HG02870 (cell line): ENCODE measurements around the gene TMTC4.

ENCODE experiments used
- ATAC-seq: cut with Tn5 transposase; IDR thresholded peaks from one replicate; pipeline ENCODE4 v1.9.1; 2021; ENCODE audit warnings: mild to moderate bottlenecking, moderate library complexity; ENCODE audit not compliant: unreplicated experiment

The TMTC4 gene

GRCh38 chr13:100667894-100668293 lies 6.7 kb downstream of the TMTC4 start:
- no peak for ATAC-seq

GRCh38 chr13:100666124-100666523 lies 8.5 kb downstream of the TMTC4 start:
- ATAC-seq: no peak

- no peak for ATAC-seq
These were observed 9.2 kb downstream of the TMTC4 start for GRCh38 chr13:100665403-100665802.

- no peak for ATAC-seq
These were observed 10.3 kb downstream of the TMTC4 start for GRCh38 chr13:100664171-100664900.

GRCh38 chr13:100662468-100663211 lies 12.0 kb downstream of the TMTC4 start:
- no peak for ATAC-seq

GRCh38 chr13:100660761-100661160 lies 13.8 kb downstream of the TMTC4 start:
- no peak for ATAC-seq

- ATAC-seq: no peak
These were observed 15.0 kb downstream of the TMTC4 start for GRCh38 chr13:100659578-100659977.

GRCh38 chr13:100658363-100658762 lies 16.2 kb downstream of the TMTC4 start:
- ATAC-seq: peak; percentile 79

- ATAC-seq: no peak
These were observed 16.7 kb downstream of the TMTC4 start for GRCh38 chr13:100657881-100658315.

GRCh38 chr13:100652510-100652909 lies 22.1 kb downstream of the TMTC4 start:
- ATAC-seq: no peak

GRCh38 chr13:100650326-100650725 lies 24.3 kb downstream of the TMTC4 start:
- ATAC-seq: no peak

GRCh38 chr13:100648354-100648753 lies 26.2 kb downstream of the TMTC4 start:
- no peak for ATAC-seq

- ATAC-seq: no peak
These were observed 27.7 kb downstream of the TMTC4 start for GRCh38 chr13:100646871-100647270.

GRCh38 chr13:100646030-100646673 lies 28.4 kb downstream of the TMTC4 start:
- no peak for ATAC-seq

GRCh38 chr13:100645382-100645781 lies 29.2 kb downstream of the TMTC4 start:
- ATAC-seq: no peak

- no peak for ATAC-seq
These were observed 30.2 kb downstream of the TMTC4 start for GRCh38 chr13:100644371-100644770.

- no peak for ATAC-seq
These were observed 36.8 kb downstream of the TMTC4 start for GRCh38 chr13:100637796-100638195.

- no peak for ATAC-seq
These were observed 37.2 kb downstream of the TMTC4 start for GRCh38 chr13:100637380-100637779.

- ATAC-seq: no peak
These were observed 38.2 kb downstream of the TMTC4 start for GRCh38 chr13:100636441-100636840.

GRCh38 chr13:100636004-100636403 lies 38.6 kb downstream of the TMTC4 start:
- ATAC-seq: no peak

GRCh38 chr13:100634696-100635095 lies 39.9 kb downstream of the TMTC4 start:
- no peak for ATAC-seq

- no peak for ATAC-seq
These were observed 41.1 kb downstream of the TMTC4 start for GRCh38 chr13:100633461-100633860.
